Measurements from ENCODE around the gene MYO16. TPM values are rescaled to one million over a fixed set of nuclear protein-coding genes. Genes with fewer than 3 reads are reported as not detected.

Gene MYO16
- polyA plus RNA-seq, 1 donor from 2014 or later, result 2.5 TPM

GRCh38 chr13:108677806-108678205 is 48.4 kb downstream of the MYO16 start:
- no peaks in the 10 kb centered on the region for H3K27me3 ChIP-seq (ENCODE audit: insufficient read depth, low read depth, low read length)
- TF ChIP-seq RAD21 (conservative IDR thresholded peaks at IDR 0.05) (no peak), REST (IDR thresholded peaks at IDR 0.05; ENCODE audit: borderline replicate concordance) (no peak), POLR2AphosphoS5 (IDR thresholded peaks at IDR 0.05) (no peak), CTCF (IDR thresholded peaks at IDR 0.05; ENCODE audit: poor library complexity, severe bottlenecking) (no peak), EP300 (conservative IDR thresholded peaks at IDR 0.05; ENCODE audit: poor library complexity, severe bottlenecking) (no peak), MXI1 (conservative IDR thresholded peaks at IDR 0.05; ENCODE audit: poor library complexity, severe bottlenecking) (no peak), EZH2 (IDR thresholded peaks at IDR 0.05; ENCODE audit: borderline replicate concordance, insufficient read depth, low read length, poor library complexity, severe bottlenecking) (no peak), TAF1 (IDR thresholded peaks at IDR 0.05; ENCODE audit: low read depth) (no peak), SMC3 (conservative IDR thresholded peaks at IDR 0.05; ENCODE audit: poor library complexity) (no peak)
- no peak overlapping the region for H3K27ac ChIP-seq (ENCODE audit: low read length)
- H3F3A ChIP-seq (ENCODE audit: insufficient read depth, low read length, poor library complexity, severe bottlenecking), result no peaks in the 10 kb centered on the region
- H3K36me3 ChIP-seq (ENCODE audit: insufficient read depth, low read length), result no peaks in the 10 kb centered on the region
- H3K9me2 ChIP-seq (ENCODE audit: insufficient read depth, low read length), result no peaks in the 10 kb centered on the region
- H3K9me3 ChIP-seq (ENCODE audit: low read length), result no peaks in the 10 kb centered on the region
- no peaks in the 10 kb centered on the region for H3K79me2 ChIP-seq (replicated peaks; ENCODE audit: insufficient read depth, low read length)
- no peak overlapping the region for H3K4me3 ChIP-seq (ENCODE audit: low read length)
- no peaks in the 10 kb centered on the region for H4K20me1 ChIP-seq (ENCODE audit: insufficient read depth)
- no peak overlapping the region for H3K9ac ChIP-seq (ENCODE audit: low read length)
- H3K4me2 ChIP-seq (ENCODE audit: low read length), result no peak overlapping the region
- H2AFZ ChIP-seq (ENCODE audit: low read depth, low read length), result no peak overlapping the region

GRCh38 chr13:108680011-108680410 is 50.6 kb downstream of the MYO16 start:
- Histone ChIP-seq H3K4me3 (ENCODE audit: low read length) (no peak overlapping the region), H4K20me1 (ENCODE audit: insufficient read depth) (no peaks in the 10 kb centered on the region), H3K9me2 (ENCODE audit: insufficient read depth, low read length) (no peaks in the 10 kb centered on the region)

More at GRCh38 chr13:108680011-108680410, 50.6 kb downstream of the MYO16 start:
- Histone ChIP-seq H3K9me3 (ENCODE audit: low read length) (no peaks in the 10 kb centered on the region), H3K36me3 (ENCODE audit: insufficient read depth, low read length) (no peaks in the 10 kb centered on the region), H3K27ac (ENCODE audit: low read length) (no peak overlapping the region), H3K27me3 (ENCODE audit: insufficient read depth, low read depth, low read length) (no peaks in the 10 kb centered on the region), H3K79me2 (replicated peaks; ENCODE audit: insufficient read depth, low read length) (no peaks in the 10 kb centered on the region), H3K4me2 (ENCODE audit: low read length) (no peak overlapping the region), H3K9ac (ENCODE audit: low read length) (no peak overlapping the region), H2AFZ (ENCODE audit: low read depth, low read length) (no peak overlapping the region), H3F3A (ENCODE audit: insufficient read depth, low read length, poor library complexity, severe bottlenecking) (no peaks in the 10 kb centered on the region)
- TF ChIP-seq MXI1 (conservative IDR thresholded peaks at IDR 0.05; ENCODE audit: poor library complexity, severe bottlenecking) (no peak), REST (IDR thresholded peaks at IDR 0.05; ENCODE audit: borderline replicate concordance) (no peak), POLR2AphosphoS5 (IDR thresholded peaks at IDR 0.05) (no peak), CTCF (IDR thresholded peaks at IDR 0.05; ENCODE audit: poor library complexity, severe bottlenecking) (no peak), TAF1 (IDR thresholded peaks at IDR 0.05; ENCODE audit: low read depth) (no peak), EZH2 (IDR thresholded peaks at IDR 0.05; ENCODE audit: borderline replicate concordance, insufficient read depth, low read length, poor library complexity, severe bottlenecking) (no peak), EP300 (conservative IDR thresholded peaks at IDR 0.05; ENCODE audit: poor library complexity, severe bottlenecking) (no peak), RAD21 (conservative IDR thresholded peaks at IDR 0.05) (no peak), SMC3 (conservative IDR thresholded peaks at IDR 0.05; ENCODE audit: poor library complexity) (no peak)

All from neural cell (in vitro differentiated cells).